HG03060 (cell line): Measurements from ENCODE around the gene HORMAD2.
"Not testable (repeated sequence)": the region's sequence is repeated elsewhere in the genome, so short reads cannot be mapped to it uniquely, and the experiment has no call there.

ENCODE experiments used
- ATAC-seq: cut with Tn5 transposase; IDR thresholded peaks from one replicate; pipeline ENCODE4 v1.9.1; 2021; ENCODE audit warnings: low read depth, moderate number of reproducible peaks; ENCODE audit not compliant: unreplicated experiment

HORMAD2 gene

DNA sequence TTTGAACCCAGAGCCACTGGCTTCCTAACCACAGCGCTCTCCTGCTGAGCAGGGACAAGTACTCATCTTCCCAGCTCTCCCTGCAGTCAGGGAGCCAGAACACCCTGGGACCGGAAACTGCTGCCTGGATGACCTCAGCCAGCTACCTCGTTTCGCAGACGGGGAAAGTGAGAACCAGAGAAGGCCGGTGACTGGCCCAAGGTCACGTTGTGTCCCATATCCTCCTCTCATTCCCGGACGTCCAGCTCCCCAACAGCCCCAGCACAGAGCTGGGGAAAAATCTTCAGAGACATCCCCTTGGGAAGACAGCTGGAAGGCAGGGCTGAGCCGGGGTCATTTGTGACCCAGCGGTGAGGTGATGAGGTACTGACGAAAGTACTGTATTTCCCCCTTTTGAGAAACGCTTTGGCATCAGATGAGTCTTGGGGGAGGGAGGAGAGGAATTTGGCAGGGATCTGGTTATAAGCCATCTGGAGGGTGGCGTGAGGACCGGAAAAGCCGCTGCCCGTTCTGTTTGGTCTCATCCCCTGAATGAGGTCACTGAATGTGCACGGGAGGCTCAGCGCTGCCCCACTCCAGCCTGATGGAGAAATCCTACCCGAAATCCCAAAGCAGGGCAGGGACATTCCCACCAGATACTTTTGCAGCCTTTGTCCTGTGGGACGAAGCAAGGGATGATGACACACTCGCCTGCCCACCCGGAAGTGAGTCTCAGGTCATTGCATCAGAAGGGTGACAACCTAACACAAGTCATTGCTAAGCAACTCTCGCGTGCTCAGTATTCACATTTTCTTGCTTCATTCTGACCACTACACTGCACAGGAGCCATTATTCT lies 125.2 kb downstream of the HORMAD2 start:
- no peak for ATAC-seq

DNA sequence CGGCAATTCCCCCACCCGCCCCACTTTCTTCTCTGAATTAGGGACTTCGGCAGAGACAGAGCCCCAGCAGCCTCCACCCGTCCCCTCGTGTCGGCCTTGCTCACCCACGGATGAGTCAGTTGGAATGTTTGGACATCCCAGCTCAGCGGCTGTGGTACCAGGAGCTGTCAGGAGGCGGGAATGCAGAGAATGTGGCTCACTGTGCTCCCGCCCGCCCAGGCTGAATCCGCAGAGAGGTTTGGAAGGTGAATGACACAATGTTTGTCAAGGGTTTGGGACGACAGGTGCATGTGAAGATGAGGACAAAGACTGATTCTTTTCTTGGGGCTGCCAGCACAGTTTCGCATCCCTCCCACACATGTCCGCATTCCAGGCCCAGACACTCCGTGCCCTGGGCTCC lies 126.7 kb downstream of the HORMAD2 start:
- no peak for ATAC-seq

DNA sequence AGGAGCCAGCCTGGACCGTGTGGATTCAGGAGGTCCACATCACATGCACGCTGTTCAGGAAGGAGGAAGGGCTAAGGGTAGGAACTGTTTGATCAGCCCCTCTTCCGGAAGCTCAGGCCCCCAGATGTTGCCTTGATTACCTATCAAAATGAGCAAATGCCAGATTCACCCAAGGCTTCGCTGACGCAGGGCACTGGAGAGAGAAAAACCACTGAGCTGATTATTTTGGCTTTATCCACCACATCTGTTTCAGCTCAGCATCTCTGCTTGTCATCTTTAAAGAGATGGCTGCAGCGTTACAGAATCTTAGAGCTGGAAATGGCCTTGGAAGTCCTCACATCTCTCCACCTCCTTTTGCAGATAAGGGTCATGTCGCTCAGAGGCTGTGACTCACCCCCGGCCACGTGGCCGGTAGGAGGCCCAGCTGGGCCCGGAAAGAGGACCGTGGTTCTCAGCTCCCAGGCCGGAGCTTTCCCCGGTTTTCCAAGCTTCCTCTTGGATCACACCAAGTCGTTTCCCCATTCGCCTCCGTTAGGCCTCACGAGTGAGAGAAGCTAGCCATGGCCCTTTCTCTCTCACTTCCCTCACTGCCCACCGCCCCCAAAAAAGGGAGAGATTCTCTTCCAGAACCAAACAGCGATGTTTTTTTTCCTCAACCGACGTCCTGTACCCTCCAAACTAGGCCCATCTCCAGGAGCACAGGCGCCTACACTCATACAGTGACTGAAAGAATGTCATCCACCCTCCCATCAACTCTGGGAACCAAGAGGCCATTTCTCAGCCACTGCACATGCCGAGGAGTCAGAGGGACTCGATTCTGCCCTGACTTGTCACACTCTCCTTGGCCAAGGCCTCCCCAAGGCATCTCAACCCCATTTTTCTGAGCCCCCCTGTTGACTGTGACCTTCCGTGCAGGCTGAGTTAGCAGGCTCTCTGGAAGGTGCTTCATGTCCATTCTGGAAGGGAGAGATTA lies 128.7 kb downstream of the HORMAD2 start:
- no peak for ATAC-seq

DNA sequence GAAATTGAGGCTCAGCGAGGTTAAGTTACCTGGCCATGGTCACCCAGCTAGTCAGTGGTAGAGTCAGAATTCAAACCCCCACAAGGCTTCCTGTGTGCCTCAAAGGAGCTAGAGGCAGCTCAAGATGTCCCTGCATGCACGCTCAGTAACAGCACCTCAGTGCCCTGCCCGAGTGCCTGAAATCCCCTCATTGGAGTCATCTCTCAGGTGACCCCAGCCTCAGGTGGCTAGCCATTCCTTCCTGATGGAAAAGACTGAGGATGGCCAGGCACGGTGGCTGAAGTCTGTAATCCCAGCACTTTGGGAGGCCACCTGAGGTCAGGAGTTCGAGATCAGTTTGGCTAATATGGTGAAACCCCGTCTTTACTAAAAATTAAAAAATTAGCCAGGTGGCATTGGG lies 129.4 kb downstream of the HORMAD2 start:
- ATAC-seq: no peak

DNA sequence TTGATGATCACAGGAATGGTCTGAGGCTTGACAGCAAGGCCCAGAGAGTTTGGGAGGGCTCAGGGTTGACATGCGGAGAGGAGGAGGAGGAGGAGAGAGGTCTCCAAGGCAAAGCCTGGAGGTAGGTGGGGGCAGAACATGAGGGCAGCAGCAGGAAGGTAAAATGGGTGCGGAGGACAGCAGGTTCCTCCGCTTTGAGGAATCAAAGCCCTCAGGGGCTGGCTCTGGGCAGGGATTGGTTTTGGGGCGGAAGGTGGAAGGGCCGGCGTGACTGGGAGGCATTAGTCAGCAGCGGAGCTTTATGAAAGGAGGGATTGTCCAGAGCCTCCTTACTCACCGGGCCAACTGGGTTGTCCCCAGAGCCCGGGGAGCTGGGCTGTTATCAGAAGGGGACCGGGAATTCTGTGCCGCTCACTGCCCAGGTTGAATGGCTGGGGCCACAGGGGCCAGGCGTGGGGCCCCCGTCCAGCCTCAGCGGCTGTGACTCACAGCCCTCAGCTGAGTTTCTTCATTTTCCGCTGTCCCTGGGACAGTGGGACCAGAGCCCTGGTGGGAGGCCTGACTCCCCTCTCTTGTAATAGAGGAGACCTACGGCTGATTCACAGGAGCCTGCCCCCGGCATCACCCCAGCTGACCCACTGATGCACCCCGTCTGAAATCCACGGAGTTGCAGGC lies 130.1 kb downstream of the HORMAD2 start:
- no peak for ATAC-seq

DNA sequence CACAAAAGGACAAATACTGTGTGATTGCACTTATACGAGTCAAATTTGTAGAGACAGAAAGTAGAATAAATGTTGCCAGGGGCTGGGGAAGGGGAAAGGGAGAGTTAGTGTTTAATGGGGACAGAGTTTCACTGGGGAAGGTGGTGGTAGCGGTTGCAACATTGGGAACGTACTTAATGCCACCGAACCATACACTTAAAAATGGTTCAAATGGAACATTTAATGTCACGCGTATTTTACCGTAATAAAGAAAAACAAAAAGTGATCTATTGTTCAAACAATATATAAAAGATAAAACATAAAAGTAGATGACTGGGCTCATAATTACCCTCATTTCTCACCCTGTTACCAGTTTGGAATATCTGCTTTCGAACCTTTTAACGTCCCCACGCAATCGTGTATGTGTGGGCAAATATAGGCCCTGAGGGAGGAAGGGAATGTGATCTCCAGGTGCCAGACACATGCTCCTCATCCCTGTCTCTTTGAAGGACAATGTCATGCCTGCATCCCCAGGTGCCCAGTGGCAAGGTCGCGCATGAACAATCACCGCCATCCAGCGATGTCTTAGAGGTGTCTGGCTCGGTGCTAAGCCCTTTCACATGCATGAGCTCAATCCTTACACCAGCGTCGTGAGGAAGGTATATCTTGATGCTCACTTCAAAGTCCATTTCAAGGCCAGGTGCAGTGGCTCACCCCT lies 131.0 kb downstream of the HORMAD2 start:
- no peak for ATAC-seq

DNA sequence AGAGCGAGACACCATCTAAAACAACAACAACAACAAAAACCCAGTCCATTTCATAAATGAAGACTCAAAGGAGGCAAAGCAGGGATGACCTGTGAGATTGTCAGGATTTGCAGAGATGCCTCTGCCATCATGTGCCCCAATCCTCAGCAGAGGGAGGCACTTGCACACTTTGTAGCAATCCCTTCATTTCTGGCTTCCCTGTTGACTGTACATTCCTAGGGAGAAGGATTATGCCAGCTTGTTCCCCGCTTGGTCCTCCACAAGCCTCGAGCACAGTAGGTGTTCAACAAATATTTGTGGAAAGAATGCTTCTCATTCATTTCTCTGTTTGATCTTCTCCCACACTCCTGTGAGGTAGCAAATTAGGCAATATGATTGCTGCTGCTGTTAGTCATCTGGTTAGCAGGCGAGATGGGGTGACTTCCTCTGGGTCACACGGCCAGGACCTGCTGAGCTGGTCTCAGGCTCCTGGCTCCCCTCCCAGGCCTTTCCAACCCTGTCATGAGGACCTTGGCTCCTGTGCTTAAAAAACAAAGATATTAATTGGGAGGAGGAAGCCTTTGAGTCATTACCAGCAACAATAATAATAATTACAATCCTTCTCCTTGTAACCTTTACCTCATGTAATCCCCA lies 132.2 kb downstream of the HORMAD2 start:
- ATAC-seq: no peak

DNA sequence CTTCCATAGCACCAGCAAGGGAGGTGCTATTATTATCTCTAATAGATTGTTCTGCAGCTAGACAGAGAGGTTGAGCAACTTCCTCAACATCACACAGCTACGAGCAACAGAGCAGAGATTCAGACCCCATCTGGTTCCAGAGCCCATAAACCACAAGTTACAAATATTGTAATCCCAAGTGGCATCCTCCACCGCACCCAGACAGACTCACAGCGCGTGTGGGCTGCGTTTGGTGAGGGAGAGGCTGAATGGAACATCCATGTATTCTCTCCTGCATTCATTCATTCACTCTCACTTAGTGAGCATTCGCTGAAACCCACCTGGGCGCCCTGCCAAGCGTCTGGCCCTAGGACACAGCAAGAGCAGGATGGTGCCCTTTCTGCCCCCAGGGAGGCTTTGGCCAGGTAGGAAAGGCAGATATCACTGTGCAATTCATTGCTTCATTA lies 132.8 kb downstream of the HORMAD2 start:
- ATAC-seq: no peak

DNA sequence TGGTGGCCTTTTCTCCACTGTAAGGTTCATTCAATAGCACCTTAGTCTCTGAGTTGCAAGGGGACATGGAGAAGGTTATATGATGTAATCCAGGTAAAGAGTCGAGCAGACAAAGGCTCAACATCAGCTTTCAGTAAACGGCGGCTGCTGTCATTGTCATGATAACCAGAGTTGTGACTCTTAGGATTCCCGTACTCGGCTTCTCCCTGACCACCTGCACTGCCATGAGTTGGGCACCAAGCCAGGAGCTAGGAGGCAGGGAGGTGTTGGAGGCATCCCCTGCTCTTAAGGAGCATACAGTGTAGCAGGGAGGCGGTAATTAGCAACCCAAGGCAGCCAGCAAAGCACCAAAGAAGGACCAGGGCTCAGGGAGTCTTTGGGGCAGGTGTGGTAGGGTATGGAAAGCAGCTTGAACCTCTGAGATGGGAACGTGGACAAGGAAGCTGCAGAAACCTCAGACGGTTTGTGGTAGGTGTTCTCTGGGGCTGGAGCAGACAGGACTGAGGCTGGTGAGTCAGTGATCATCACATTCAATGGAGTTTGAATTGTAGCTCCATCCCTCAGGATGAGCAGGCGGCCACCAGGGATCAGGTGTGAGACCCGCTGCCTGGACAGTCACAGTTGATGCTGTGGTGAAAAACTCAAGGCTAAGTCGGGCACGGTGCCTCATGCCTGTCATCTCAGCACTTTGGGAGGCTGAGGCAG lies 134.6 kb downstream of the HORMAD2 start:
- ATAC-seq: no peak

DNA sequence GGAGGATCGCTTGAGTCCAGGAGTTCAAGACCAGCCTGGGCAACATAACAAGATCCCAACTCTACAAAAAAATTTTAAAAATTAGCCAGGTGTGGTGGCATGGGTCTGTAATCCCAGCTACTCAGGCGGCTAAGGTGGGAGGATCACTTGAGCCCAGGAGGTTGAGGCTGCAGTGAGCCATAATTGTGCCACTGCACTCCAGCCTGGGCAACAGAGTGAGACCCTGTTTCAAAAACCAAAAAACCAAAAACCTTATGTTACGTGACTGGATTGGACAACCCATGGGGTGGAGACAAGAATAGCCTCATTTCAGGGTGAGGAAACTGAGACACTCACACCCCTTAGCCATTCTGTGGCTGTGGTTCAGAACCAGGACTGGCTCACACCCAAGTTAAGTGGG lies 136.0 kb downstream of the HORMAD2 start:
- not testable (repeated sequence) for ATAC-seq

DNA sequence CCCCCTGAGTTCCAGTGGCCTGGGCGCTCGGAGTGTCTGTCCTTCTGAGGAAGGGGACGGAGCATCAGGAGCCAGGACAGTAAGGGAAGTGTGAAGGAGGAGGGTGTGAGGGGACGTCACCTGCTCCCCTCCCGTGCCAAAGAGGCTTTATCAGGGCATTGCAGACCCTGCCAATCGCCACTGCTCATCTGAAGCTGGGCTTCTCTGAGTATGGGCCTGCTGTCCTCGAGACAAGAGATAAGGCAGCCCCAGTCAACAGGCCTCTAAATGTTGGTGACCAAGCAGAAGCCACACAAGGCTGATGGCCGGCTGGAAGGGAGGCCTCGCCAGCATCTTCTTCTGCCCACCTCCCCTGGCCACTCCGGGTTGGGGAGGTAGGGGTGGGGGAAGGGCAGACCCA lies 136.4 kb downstream of the HORMAD2 start:
- no peak for ATAC-seq

DNA sequence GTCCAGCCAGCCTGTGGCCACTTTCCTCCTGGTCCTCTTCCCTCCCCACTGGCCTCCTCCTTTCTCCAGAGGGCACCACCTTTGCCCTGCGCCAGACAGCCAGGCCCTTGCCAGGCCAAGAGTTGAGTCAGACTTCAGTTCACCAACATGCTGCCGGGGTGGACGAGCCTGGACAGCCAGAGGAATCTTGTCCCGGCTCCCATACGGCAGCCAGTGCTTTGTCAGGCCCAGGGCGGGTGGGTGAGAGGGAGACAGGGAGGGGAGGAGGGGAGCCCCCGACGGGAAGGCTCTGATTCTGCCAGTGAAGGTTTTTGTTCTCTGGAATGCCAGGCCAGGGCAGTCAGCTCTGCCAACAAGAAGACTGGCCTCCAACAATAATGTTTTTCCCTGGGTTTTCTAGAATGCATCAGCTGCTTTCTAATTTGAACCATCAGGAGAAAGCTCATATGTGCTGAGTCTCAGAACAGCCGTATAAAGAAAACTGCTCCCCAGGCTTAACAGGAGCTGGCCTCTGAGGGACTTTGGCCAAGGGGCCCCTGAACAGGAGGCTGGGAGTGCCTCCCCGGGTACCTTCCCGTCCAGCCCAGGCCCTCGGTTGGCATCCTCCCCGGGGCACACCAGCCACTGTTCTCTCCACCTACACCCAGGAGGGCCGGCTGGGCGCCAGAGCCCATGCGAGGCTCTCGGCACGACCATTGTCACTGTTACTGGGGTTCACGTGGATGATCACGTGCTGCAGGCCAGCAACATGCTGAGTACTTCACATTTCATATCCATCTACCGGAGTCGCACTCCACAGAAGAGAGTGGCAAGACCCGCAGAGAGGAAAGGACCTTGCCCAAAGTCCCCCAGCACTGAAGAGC lies 137.7 kb downstream of the HORMAD2 start:
- ATAC-seq: no peak

DNA sequence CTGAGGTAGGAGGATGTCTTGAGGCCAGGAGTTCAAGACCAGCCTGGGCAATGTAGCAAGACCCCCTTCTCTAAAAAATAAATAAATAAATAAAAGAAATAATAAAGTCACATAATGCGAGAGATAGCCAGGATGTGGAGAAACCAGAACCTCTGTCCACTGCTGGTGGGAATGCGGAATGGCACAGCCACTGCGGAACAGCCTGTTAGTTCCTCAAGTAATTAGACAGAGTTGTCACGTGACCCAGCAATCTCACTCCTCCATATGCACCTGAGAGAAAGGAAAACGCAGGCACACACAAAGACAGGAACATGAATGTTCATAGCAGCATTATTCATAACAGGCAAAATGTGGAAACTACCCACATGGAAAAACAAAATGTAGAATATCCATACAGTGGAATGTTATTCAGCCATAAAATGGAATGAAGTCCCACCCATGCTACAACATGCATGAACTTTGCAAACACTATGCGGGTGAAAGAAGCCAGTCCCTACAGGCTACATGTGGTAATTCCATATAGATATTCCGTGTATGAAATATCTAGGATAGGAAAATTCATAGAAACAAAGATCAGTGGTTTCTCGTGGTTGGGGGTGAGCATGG lies 138.9 kb downstream of the HORMAD2 start:
- ATAC-seq: no peak

DNA sequence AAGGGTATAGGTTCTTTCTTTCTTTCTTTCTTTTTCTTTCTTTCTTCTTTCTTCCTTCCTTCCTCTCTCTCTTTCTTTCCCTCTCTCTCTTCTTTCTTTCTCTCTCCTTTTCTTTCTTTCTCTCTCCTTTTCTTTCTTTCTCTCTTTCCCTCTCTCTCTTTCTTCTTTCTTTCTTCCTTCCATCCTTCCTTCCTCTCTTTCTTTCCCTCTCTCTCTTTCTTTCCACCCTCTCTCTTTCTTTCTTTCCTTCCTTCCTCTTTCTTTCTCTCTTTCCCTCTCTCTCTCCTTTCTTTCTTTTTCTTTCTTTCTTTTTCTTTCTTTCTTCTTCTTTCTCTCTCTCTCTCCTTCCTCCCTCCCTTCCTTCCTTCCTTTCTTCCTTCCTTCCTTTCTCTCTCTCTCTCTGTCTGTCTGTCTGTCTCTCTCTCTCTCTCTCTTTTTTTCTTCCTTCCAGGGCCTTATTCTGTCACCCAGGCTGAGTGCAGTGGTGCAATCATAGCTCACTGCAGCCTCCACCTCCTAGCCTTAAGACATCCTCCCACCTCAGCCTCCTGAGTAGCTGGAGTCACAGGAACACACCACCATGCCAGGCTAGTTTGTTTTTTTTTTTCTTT lies 139.5 kb downstream of the HORMAD2 start:
- ATAC-seq: no peak

DNA sequence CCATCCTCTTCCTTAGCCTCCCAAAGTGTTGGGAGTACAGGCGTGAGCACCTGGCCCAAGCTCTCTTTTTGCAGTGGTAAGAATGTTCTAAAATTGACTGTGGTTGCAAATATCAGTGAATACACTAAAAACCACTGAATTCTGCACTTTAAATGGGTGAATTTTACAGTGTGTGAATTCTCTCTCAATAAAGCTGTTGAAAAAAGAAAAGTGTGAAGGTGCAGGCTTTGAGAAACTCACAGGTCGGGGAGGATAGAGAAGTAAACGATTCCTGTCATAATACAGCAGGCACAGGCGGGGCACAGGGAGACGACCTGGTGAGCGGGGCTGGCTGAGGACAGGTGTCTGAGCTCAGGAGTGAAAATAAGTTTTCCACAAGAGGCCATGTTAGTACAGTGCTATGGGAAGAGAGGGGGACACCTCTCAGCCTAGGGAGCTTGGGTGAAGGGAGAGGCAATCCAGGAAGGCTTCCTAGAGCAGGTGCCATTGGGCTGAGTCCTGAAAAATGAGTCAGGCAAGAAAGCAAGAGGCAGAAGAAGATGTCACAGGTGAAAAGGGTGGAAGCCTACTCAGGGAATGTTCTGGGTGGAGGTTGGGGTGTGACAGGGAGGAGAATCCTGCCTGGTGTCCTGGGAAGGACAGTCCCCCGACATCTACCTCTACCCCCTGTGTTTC lies 140.2 kb downstream of the HORMAD2 start:
- no peak for ATAC-seq

DNA sequence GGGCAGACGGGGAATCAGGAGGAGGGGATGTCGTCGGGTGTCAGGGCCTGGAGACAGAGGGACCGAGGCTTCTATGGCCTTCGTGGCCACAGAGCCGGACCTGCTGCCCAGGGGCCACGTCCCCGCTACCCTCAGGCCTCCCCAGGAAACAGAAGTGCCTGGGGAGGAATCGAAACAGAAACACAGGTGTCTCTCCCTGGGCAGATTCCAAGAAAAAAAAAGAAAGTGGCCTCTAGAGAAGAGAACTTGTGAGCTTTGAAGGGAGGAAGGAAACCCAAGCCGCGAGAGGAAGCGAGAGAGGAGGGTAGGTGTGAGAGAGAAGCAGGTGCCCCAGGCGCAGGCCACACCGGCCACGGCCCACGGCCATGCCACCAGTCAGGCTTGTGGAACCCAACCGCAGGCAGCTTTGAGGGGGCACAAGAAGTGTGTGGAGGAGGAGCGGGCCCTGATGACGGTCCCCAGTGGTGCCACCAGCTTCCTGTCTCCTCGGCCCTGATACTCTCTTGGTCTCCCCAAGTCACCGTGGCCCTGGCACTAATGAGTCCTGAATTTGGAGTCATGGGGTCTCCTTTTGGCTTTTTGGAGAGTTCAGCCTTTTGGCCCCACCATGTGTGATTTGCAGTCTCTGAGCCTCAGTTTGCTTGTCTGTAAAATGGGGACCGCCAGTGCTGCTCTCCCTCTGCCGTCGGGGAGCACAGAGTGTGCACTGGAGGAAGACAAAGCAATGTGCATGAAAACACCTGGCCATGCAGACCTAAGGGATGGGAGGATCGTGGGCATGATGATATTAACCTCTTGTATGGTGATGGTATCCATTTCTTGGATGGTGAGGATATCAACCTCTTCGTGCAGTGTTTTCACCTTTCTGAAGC lies 141.1 kb downstream of the HORMAD2 start:
- no peak for ATAC-seq
